Activated T-cell treated with anti-CD3 and anti-CD28 coated beads, Interleukin-2, amount 50 U/mL, for 48 hours (primary cell): Measurements from ENCODE around the gene RBCK1.
A peak's percentile ranks its signal among the peaks of the same experiment; 100 is the strongest.

Source experiments
- DNase-seq, 2 experiments: peaks; one replicate each; pipeline ENCODE4 v3.0.0-alpha.2; 2020

RBCK1 gene

DNA sequence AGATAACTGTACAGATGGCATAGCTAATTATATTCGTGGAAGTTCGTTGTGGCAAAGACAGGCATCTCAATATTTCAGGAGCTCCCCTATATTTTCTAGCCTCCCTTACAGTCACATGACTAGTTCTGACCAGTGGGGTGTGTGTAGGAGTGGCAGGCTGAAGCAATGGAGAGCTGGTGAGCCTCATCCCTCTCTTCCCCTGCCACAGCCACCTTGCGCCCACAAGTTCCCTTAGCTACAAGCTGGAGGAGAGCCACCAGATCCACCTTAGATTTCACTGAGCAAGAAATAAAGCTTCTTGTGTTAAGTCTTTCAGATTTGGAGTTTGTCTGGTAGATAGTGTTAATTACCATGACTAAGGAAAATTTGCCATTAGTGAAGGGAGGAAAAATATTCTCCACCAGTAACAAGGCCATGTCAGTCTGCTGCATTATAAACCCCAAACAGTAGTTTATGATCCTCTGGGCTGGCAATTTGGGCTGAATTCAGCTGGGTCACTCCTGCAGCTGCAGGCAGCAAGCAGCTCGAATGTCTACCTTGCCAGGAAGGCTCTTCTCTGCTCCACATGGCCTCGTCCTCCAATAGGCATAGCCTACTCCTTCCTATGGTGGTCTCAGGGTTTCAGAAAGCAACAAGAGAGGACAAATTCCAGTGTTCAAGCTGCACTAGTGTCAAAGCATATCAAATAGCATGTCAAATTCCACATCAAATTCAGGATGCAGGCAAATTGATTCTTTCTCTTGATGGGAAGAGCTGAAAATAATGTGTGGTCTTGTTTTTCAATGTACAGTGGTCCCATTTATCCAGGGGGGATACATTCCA, 7.4 kb upstream of the RBCK1 start:
- DNase-seq: no peak

DNA sequence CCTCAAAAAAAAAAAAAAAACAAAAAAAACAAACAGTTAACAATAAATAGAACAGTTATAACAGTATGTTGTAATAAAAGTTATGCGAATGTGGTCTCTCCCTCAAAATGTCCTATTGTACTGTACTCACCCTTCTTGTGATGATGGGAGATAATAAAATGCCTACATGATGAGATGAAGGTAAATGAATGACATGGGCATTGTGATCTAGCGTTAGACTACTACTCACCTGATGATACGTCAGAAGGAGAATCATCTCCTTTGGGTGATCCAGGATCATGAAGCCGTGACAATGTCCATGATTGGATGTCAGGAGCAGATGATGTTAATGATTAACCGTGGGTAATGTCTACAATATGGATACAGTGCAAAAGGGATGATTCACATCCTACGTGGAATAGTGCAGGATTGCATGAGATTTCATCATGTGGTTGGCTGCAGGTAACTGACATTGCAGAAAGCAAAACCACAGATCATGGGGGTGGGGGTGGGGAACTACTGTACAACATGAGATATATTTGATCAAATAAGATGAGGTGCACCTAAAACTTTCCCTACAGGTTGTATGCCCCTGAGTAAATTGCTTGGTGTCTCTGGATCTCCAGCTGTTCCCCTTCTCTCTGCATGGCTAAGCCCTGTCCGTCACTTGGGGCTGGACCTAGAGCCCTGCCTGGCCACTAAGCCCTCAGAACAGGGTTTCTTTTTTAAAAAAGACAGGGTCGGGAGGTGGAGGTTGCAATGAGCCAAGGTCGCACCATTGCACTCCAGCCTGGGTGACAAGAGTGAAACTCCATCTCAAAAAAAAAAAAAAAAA, 6.2 kb upstream of the RBCK1 start:
- no peak for DNase-seq

DNA sequence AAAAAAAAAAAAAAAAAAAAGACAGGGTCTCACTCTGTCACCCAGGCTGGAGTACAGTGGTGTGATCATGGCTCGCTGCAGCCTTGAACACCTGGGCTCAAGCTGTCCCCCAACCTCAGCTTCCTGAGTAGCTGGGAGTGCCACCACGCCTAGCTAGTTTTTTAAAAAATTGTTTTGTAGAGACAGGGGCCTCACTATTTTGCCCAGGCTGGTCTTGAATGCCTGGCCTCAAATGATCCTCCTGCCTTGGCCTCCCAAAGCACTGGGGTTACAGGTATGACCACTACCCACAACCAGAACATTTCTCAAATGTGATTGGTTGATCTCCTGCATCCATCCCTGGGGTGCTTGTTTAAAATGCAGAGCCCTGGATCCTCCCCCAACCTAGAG, 5.6 kb upstream of the RBCK1 start:
- no peak for DNase-seq

DNA sequence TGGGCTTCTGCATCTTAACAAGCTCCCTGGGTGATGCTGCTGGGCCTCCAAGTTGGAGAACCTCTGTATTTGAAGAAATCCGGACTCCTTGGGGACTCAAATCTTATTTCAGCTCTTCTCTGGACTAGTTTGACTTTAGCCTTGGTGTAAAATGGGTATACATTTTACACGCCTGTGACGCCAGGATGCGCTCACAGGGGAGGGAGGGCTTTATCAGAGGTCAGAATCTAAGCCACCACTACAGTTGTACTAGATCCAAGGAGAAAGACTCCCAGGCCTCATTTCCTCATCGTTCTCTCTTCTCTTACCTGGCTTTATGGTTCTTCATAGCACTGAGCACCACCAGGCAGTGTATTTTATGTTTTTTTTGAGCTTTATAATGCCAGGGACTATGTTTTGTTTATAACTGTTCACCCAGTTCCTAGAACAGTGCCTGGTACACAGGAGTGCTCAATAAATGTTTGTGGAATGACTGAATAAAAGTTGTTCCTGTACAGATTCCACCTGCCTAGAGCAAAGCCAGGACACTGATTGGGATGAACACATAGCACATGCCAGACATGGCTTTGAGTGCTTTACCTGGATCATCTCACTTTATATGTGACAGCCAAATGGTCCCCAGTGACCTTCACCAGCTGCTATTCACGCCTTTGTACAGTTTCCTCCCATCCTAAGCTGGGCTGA, 5.1 kb upstream of the RBCK1 start:
- no peak for DNase-seq

DNA sequence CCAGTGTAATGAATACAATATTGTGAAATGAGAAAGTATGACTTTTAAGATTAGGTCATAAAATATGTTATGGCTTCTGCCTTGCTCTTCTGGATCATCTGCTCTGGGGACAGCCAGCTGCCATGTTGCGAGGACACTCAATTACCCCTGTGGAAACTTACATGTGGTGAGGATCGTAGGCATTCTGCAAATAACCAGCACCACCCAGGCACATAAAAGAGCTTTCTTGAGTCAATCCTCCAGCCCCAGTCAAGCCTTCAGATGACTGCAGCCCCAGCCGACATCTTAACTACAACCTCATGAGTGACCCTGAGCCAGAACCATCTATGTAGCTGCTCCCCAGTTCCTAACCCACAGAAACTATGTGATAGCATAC, 4.5 kb upstream of the RBCK1 start:
- DNase-seq: no peak

DNA sequence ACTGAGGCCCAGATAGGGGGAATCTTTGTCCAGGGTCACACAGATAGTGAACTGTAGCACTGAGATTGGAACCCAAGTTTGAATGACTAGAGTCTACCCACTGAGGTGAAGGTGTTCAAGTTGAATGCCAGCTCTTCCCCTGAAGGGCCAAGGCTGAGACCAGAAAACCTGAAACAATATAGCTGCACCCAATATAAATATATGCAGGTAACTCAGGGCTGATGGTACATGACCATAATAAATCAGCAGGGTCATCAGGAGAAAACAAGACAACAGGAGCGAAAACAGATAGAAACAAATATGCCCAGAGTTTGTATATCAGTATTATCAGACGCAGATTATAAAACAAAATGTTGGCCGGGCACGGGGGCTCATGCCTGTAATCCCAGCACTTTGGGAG, 4.0 kb upstream of the RBCK1 start:
- DNase-seq: no peak

DNA sequence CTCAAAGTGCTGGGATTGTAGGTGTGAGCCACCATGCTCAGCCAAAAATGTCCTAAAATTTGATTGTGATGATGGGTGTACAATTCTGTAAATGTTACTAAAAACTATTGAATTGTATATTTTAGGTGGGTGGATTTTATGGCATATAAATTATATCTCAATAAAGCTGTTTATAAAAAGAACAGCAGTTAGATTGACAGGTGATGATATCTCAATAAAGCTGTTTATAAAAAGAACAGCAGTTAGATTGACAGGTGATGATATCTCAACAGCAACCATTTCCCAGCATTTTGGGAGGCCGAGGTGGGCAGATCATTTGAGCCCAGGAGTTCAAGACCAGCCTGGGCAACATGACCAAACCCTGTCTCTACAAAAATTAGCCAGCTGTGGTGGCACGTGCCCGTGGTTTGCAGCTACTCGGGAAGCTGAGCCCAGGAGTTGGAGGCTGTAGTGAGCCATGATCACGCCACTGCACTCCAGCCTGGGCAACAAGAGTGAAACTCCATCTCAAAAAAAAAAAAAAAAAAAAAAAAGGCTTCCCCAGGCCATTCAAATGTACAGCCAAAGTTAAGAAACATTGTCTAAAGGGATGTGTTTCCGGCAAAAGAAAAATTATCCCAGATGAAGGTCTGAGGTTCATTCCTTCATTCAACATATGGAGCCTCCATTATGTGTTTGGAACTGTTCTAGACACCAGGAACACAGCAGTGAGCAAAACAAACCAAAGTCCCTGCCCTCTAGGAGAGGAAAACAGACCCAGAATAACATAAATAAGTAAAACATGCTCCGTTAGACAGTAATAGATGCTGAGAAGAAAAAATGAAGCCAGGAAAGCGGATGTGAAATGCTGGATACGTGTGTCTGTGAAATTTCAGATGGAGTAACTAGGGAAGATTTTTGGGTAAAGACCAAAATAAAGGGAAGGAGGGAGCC, 1.6 kb upstream of the RBCK1 start:
- DNase-seq: no peak

DNA sequence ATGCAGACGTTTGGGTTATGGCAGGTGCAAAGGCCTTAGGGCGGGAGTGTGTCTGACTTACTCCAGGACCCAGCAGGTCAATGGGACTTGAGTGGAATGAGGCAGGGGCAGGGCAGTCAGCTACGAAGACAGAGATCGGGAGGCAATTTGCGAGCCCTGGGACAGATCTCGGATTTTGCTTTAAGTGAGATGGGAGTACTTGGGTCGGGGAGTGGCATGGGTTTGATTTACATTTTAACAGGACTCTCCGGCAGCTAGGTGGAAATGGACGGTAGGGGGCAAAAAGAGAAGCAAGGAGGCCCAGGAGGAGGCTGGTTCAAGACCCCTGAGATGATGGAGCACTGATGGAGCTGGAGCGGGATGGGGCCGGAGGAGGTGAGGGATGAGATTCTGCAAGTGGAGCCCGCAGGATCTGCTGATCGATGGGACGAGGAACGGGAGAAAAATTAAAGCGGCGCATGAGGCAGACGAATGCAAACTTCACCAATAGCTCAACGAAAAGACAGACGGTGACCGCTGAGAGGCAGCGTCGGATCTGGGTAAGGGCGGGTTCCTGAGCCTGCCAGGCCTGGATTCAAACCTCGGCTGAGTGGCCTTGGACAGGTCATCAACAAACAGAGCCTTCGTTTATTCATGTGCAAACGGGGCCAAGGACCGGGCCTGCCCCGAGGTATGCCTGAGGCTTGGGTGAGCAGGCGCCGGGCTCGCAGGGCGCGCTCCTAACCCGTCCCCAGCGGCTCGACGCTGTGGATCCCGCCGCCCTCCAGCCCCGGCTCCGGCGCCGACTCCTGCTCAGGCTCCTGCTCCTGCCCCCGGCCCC, 756 bp upstream of the RBCK1 start:
- peak; percentile 71 to 81 for DNase-seq

DNA sequence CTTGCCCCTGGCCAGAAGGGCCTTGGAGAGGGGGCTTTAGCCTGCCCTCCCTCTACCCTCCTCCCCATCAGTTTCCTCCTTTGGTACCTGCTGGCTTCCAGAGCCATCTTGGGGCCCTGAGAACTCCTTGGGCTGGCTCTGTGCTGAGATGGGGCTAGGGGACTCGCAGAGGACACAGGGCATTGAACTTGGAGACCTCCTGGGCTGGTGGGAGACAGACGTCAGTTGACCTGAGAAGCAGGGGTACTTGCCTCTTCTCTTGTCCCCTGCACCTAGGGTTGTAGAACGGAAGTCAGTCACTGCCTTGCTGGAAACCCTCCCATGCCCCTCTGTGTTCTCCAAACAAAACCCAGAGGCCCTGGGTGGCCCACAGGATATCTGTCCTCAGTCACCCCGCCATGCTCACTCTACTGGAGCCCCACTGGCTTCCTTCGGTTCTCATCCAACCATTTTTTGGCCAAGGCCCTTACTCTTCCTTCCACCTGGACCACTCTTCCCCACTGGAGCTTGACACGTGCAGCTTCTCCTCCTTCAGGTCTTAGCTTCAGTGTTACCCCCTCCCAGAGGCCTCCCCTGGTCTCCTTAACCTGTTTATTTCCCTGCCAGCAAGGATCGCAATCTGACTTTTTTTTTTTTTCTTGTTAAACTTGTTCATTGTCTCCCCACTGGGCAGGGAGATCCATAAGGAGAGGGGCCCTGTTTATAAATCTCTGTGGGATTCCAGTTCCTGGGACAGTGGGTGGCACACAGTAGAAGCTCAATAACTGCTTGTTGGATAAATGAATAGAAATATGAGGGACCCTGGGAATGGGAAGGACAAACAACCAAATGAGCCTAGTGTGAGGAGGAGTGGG, 971 bp downstream of the RBCK1 start:
- DNase-seq: peak; percentile 60

DNA sequence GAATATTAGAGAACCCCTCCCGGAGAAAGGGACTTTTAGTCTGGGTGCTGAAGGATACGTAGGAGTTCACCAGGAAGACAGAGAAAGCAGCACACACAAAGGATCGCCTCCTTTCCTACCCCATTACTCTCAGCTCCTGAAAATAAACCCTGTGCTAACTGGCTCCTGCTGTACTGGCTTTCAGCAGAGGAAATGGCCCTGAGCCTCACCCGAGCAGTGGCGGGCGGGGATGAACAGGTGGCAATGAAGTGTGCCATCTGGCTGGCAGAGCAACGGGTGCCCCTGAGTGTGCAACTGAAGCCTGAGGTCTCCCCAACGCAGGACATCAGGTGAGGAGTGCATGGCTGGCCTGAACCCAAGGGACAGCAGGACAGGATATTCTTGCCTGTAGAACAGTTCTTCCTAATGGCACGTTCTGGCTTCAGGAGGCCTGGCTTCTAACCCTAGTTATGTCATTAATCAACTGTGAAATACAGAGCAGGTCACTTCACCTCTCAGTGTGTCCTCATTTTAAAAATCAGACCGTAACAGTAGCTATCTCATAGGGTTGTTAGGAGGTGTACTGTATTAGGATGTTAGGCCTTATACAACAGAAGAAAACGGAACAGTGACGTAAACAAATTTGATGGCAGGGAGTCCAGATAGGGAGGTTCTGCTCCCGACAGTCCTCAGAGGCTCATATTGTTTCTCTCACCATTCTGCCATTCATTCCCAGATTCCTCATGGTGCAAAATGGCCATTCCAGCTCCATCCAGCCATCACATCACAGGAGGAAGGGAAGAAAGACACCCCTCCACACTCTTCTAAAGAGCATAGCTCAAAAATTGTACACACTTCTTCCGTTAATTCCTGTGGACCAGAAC, 1.8 kb downstream of the RBCK1 start:
- DNase-seq: no peak

DNA sequence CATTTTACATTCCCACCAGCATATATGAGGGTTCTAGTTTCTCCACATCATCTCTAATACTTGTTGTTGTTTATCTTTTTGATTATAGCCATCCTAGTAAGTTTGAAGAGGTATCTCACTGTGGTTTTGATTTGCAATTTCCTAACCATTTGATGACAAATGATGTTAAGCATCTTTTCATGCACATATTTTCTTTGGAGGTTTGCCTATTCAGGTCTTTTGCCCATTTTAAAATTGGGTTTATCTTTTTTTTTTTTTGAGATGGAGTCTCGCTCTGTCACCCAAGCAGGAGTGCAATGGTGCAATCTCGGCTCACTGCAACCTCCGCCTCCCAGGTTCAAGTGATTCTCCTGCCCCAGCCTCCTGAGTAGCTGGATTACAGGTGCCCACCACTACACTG, 4.0 kb downstream of the RBCK1 start:
- DNase-seq: no peak

DNA sequence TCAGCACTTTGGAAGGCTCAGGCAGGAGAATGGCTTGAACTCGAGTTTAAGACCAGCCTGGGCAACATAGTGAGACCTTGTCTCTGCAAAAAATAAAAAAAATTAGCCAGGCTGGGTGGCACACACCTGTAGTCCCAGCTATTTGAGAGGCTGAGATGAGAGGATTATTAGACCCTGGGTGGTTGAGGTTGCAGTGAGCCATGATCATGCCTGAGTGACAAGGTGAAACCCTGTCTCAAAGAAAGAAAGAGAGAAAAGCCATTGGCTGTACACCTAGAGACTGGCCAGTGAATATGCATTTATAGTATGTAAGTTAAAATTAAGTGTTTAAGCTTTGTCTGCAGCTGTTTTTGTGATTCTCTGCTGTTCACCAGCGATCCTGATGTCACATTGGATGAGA, 6.1 kb downstream of the RBCK1 start:
- DNase-seq: no peak

DNA sequence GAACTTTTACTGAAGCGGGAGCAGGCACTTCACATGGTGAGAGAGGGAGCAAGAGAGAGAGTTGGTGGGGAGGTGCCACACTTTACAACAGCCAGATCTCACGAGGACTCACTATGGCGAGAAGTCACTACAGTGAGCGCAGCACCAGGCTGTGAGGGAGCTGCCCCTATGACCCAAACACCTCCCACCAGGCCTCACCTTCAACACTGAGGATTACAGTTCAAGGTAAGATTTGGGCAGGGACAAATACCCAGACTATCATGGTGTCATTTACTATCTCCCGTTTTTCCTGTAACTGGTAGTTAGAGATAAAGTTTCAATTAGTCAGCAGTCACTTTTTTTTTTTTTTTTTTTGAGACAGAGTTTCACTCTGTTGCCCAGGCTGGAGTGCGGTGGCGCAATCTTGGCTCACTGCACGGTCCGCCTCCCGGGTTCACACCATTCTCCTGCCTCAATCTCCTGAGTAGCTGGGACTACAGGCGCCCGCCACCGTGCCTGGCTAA, 7.8 kb downstream of the RBCK1 start:
- DNase-seq: no peak

DNA sequence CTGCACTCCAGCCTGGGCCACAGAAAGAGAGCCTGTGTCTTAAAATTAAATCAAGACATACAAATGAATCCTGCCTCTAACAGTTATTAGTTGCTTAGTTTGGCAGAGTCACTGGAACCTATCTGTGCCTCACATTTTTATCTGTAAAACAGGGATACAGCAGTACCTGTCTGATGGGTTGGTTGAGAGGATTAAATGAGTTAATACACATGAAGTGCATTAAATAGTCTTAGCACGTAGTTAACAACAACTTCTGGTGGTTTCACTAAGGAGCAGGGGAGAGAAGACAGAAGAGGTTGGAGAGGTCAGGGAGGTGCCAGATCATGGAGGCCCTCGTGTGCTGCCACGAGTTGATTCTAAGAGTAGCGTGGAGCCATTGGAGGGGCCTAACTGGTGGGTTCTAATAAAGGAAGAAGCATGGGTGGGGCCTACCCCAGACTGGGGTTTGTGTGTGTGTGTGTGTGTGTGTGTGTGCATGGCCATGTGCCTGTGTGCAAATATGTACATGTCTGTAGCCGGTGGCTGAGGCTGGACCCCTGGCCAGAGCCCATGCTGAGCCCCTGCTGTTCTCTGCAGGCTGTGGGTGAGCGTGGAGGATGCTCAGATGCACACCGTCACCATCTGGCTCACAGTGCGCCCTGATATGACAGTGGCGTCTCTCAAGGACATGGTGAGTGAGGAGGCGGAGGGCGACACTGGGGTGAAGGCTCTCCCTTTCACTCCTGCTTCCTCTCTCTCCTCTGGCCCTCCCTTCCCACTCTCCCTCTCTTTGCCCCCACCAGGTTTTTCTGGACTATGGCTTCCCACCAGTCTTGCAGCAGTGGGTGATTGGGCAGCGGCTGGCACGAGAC, 9.1 kb downstream of the RBCK1 start:
- no peak for DNase-seq

DNA sequence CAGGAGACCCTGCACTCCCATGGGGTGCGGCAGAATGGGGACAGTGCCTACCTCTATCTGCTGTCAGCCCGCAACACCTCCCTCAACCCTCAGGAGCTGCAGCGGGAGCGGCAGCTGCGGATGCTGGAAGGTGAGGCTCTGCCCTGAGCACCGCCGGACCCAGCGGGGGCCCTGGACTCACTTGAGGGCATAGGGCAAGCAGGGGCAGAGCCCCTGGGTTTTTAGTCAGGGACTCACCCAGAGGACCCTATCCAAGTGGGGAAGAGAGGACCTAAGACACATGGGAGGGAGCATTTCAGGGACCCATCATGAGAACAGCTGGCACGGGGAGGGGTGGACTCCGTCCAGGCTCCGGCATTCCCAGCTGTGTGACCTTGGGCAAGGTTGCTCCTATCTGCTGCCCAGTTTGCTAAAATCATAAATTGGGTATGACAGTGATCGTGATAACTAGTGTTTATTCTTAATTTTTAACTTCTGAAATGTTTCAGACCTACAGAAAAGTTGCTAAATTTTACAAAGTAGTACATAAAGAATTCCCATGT, 9.8 kb downstream of the RBCK1 start:
- no peak for DNase-seq

DNA sequence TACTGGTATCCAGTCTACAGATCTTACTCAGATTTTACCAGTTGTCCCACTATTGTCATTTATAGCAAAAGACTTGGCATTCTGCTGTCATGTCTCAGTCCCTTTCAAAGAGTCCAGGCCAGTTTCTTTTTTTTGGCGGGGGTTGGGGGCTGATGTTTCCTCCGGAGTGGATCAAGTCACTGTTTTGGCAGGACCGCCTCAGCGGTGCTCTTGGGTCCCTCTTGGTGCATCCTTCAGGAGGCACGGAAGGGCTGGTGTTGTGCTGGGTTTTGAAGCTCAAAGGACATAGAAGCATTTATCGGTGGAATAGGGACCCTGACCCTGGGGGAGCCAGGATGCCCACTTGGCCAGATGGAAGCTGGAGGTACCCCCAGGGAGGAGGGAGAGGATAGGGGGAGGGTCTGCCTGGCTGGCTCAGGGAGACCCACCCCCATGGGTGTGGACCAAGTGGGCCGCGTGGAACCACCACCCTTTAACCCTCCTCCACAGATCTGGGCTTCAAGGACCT, 10.8 kb downstream of the RBCK1 start:
- no peak for DNase-seq

DNA sequence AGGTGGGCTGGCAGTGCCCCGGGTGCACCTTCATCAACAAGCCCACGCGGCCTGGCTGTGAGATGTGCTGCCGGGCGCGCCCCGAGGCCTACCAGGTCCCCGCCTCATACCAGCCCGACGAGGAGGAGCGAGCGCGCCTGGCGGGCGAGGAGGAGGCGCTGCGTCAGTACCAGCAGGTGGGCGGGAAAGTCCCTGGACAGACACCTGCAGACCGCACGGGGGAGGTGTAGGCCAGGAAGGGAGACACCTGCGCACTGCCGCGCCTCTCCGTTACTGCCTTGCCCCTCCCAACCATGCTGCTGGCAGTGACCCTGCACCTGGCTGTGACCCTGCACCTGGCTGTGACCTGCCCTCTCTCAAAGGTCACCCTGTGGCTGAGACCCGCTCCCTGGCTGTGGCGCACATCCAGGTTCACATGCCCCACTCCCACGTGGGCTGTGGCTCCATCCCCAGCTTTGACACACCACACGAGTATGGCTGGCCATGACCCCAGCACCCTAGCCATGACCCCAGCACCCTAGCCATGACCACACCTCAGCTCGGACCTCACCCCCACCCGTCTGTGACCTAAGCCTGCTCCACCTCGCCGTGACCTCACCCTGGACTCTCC, 11.6 kb downstream of the RBCK1 start:
- no peak for DNase-seq
